ENCODE data around the gene NRL. TPM values are rescaled to one million over a fixed set of nuclear protein-coding genes. Genes with fewer than 3 reads are reported as not detected.

Gene NRL
- total RNA-seq, 1 donor from 2014 or later, result 0.54 TPM

DNA sequence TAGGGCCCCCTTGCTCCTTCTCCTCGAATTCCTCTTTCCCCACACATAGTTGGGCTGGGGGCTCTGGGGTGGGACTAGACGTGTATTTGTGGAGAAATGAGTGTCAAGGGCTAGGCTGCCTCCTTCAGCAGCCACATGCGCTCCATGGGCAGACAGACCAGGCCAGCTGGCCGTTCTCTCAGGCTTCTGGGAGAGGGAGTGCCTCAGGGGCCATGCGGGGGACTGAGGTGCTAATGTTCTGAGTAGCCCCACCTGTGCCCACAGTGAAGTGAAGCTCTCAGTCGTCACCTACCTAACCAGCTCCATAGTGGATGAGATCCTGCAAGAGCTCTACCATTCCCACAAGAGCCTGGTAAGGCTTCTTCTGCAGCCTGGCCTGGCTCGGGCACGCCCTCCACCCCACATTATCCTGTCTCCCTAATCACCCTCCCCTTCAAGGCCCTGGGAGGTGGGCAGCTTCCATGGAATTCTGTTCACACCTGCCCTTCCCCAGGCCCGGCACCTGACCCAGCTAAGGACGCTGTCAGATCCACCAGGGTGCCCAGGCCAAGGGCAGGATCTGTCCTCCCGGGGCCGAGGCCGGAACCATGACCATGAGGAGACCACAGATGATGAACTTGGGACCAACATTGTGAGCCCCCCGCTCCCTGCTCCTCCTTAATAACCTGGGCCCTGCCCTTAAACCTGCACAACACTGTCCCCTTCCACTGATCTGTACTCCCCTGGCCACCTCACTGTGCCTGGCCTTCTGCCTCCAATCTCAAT lies 52.4 kb downstream of the NRL start:
- Mint-ChIP-seq H3K27ac (no peak overlapping the region), H3K36me3 (no peaks in the 10 kb centered on the region), H3K27me3 (ENCODE audit: insufficient read depth, low read depth) (peaks cover 4% of the 10 kb centered on the region), H3K9me3 (no peaks in the 10 kb centered on the region), H3K4me1 (peaks cover 6% of the 10 kb centered on the region), H3K4me3 (no peak overlapping the region)
- Histone ChIP-seq H3K27ac (no peak overlapping the region), H3K4me3 (no peak overlapping the region), H3K9me3 (ENCODE audit: low read depth) (no peaks in the 10 kb centered on the region), H2AFZ (replicated peaks) (no peak overlapping the region), H3K9ac (no peak overlapping the region), H4K20me1 (ENCODE audit: low read depth) (no peaks in the 10 kb centered on the region), H3K27me3 (no peaks in the 10 kb centered on the region), H3K79me2 (ENCODE audit: low read depth) (no peaks in the 10 kb centered on the region), H3K4me2 (no peak overlapping the region), H3F3A (ENCODE audit: low read depth) (no peaks in the 10 kb centered on the region), H3K36me3 (no peaks in the 10 kb centered on the region), H3K4me1 (peaks cover 3% of the 10 kb centered on the region)
- TF ChIP-seq EZH2phosphoT487 (IDR thresholded peaks at IDR 0.05), result no peak
- TF ChIP-seq EZH2 (IDR thresholded peaks at IDR 0.05), result no peak
- TF ChIP-seq, protein P1, sequence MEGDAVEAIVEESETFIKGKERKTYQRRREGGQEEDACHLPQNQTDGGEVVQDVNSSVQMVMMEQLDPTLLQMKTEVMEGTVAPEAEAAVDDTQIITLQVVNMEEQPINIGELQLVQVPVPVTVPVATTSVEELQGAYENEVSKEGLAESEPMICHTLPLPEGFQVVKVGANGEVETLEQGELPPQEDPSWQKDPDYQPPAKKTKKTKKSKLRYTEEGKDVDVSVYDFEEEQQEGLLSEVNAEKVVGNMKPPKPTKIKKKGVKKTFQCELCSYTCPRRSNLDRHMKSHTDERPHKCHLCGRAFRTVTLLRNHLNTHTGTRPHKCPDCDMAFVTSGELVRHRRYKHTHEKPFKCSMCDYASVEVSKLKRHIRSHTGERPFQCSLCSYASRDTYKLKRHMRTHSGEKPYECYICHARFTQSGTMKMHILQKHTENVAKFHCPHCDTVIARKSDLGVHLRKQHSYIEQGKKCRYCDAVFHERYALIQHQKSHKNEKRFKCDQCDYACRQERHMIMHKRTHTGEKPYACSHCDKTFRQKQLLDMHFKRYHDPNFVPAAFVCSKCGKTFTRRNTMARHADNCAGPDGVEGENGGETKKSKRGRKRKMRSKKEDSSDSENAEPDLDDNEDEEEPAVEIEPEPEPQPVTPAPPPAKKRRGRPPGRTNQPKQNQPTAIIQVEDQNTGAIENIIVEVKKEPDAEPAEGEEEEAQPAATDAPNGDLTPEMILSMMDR (IDR thresholded peaks at IDR 0.05), result no peak
- DNase-seq (ENCODE audit: low spot score), result no peak

DNA sequence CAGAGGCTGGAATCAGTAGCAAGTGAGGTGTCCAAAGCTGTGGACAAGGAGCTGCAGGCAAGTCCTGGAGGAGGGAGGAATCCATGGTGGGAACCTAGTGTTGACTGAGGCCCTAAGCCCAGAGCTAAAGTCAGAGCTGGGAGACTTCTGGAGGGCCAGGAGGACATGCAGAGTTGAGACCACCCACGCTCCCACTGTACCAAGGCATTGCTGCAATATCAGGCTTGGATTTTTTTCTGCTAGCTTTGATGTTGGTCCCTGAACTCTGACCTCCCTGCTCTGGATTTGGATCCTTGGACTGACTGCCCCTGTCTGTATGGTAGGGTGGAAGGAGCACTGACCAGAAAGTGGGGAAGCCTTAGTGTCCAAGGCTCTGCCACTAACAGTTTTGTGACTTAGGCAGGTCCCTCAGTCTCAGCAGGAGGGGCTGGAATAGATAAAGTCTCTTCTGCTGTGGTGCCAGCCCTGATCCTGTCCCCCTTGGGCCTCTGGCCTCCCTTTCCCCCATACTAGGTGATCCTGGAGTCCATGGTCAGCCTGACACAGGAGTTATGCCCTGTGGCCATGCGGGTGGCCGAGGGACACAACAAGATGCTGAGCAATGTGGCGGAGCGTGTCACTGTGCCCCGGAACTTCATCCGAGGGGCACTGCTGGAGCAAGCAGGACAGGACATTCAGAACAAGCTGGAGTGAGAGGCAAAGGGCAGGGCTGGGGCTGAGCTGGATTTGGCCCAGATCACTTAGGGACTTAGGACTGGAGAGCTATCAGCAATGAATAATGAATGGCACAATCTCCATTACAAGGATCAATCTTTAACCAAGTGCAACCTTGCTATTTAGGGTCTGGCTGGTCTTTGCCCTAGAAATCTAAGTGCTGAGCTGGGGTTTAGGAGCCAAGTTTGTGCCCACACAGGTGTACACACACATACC lies 53.5 kb downstream of the NRL start:
- Histone ChIP-seq H3K9me3 (ENCODE audit: low read depth) (no peaks in the 10 kb centered on the region), H3K4me3 (no peak overlapping the region), H3K27ac (no peak overlapping the region), H3K4me1 (peaks cover 3% of the 10 kb centered on the region), H3K79me2 (ENCODE audit: low read depth) (no peaks in the 10 kb centered on the region), H3K27me3 (no peaks in the 10 kb centered on the region), H4K20me1 (ENCODE audit: low read depth) (no peaks in the 10 kb centered on the region), H2AFZ (replicated peaks) (no peak overlapping the region), H3K9ac (no peak overlapping the region), H3F3A (ENCODE audit: low read depth) (no peaks in the 10 kb centered on the region), H3K4me2 (no peak overlapping the region), H3K36me3 (no peaks in the 10 kb centered on the region)
- Mint-ChIP-seq H3K27ac (no peak overlapping the region), H3K27me3 (ENCODE audit: insufficient read depth, low read depth) (peaks cover 5% of the 10 kb centered on the region), H3K4me3 (no peak overlapping the region), H3K36me3 (no peaks in the 10 kb centered on the region), H3K9me3 (no peaks in the 10 kb centered on the region), H3K4me1 (peaks cover 5% of the 10 kb centered on the region)
- DNase-seq (ENCODE audit: low spot score), result no peak
- TF ChIP-seq, protein P1 (IDR thresholded peaks at IDR 0.05), result no peak
- TF ChIP-seq EZH2 (IDR thresholded peaks at IDR 0.05), result no peak
- TF ChIP-seq EZH2phosphoT487 (IDR thresholded peaks at IDR 0.05), result no peak

DNA sequence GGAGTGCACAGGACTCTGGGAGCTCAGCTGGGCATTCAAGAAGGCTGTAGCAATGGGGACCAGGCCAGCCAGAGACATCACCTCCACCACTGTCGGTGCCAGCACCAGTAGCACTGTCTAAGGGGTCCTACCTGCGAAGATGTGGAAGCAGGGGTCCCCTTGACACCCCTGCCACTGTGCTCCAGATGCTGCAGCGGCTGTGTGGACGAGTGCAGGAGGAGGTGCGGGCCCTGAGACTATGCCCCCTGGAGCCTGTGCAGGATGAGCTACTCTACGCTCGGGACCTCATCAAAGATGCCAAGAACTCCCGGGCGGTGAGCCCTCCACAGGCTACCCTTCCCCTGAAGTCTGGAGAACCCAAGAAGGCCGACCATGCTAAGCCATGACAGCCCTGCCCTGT lies 54.3 kb downstream of the NRL start:
- peaks cover 5% of the 10 kb centered on the region for H3K4me1 Mint-ChIP-seq
- no peaks in the 10 kb centered on the region for H3F3A ChIP-seq (ENCODE audit: low read depth)
- DNase-seq (ENCODE audit: low spot score), result no peak
- no peaks in the 10 kb centered on the region for H4K20me1 ChIP-seq (ENCODE audit: low read depth)
- no peak overlapping the region for H3K4me3 ChIP-seq
- no peak overlapping the region for H3K9ac ChIP-seq
- no peak overlapping the region for H2AFZ ChIP-seq (replicated peaks)
- H3K4me3 Mint-ChIP-seq, result no peak overlapping the region
- no peaks in the 10 kb centered on the region for H3K27me3 ChIP-seq
- H3K9me3 ChIP-seq (ENCODE audit: low read depth), result no peaks in the 10 kb centered on the region
- H3K27ac Mint-ChIP-seq, result peak overlapping the region; percentile 72
- no peak for TF ChIP-seq EZH2 (IDR thresholded peaks at IDR 0.05)
- TF ChIP-seq EZH2phosphoT487 (IDR thresholded peaks at IDR 0.05), result no peak
- TF ChIP-seq, protein P1 (IDR thresholded peaks at IDR 0.05), result no peak
- H3K27ac ChIP-seq, result no peak overlapping the region
- peaks cover 7% of the 10 kb centered on the region for H3K27me3 Mint-ChIP-seq (ENCODE audit: insufficient read depth, low read depth)
- peaks cover 3% of the 10 kb centered on the region for H3K4me1 ChIP-seq
- no peaks in the 10 kb centered on the region for H3K36me3 Mint-ChIP-seq
- no peaks in the 10 kb centered on the region for H3K36me3 ChIP-seq
- H3K4me2 ChIP-seq, result no peak overlapping the region
- no peaks in the 10 kb centered on the region for H3K79me2 ChIP-seq (ENCODE audit: low read depth)
- H3K9me3 Mint-ChIP-seq, result no peaks in the 10 kb centered on the region
